Measurements from ENCODE around the gene GTF2I. TPM values are rescaled to one million over a fixed set of nuclear protein-coding genes. Genes with fewer than 3 reads are reported as not detected.
"Not testable (repeated sequence)": the region's sequence is repeated elsewhere in the genome, so short reads cannot be mapped to it uniquely, and the experiment has no call there.

The GTF2I gene
- total RNA-seq, 4 donors from 2014 or later: 139 to 194 (median 168) TPM

DNA sequence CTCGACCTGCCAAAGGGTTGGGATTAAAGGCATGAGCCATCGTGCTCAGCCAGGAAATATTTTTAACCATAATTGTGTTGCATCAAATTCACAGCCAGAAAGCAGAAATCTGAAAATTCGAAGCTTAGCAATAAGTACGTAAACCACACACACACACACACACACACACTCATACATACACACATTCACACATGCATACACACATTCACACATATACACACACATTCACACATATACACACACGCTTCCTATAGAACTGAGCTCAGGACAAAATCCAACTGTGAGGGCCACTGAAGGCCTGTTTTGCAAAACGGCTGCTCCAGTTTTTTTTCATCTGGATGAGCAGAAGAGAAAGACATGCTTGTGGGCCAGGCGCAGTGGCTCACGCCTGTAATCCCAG lies 25.0 kb upstream of the GTF2I start:
- TF ChIP-seq POLR2A (IDR thresholded peaks at IDR 0.05) (no peak), EP300 (IDR thresholded peaks at IDR 0.05) (no peak), CTCF (IDR thresholded peaks at IDR 0.05) (no peak)
- Histone ChIP-seq H3K4me3 (no peak overlapping the region), H3K27ac (peak overlapping the region in 1 of 4 donors; percentile 54), H3K9me3 (no peaks in the 10 kb centered on the region), H3K36me3 (no peaks in the 10 kb centered on the region), H3K4me1 (peaks cover 0 to 33% (median 12%) of the 10 kb centered on the region in 4 donors), H3K27me3 (no peaks in the 10 kb centered on the region)
- 59 to 75% methylated on average over 8 of the region's 8 CpGs for WGBS, 2 donors
- no peak for DNase-seq (ENCODE audit: low spot score in 2 of 2)

DNA sequence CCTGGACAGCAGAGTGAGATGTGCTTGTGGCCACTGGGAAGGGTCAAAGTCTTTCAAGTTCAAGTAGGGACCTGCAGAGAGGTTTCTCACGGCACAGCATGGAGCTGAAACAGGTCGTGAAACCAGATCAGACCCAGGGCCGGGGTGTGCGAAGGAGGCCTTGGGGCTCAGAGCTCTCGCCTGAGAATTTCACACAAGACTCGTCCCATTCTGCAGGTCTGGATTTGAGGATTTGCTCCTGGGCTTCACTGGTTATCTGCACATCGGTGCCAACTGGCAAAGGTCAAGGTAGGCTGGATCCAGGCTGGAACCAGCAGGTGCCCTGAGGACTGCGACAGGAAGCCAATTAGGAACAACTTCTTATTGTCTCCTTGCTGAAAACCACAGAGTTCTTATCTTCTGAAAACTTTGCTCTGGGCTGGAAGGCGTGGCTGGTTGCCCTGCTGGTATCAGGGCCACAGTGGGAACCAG lies 24.0 kb upstream of the GTF2I start:
- DNase-seq (ENCODE audit: low spot score in 2 of 2): no peak
- Histone ChIP-seq H3K4me1 (peaks cover 0 to 24% (median 10%) of the 10 kb centered on the region in 4 donors), H3K27ac (peak overlapping the region in 1 of 4 donors; percentile 54), H3K4me3 (no peak overlapping the region), H3K36me3 (no peaks in the 10 kb centered on the region), H3K27me3 (no peaks in the 10 kb centered on the region), H3K9me3 (no peaks in the 10 kb centered on the region)
- WGBS, 2 donors: 89 to 91% methylated on average over 8 to 9 of the region's 9 CpGs
- TF ChIP-seq EP300 (IDR thresholded peaks at IDR 0.05) (no peak), CTCF (IDR thresholded peaks at IDR 0.05) (no peak), POLR2A (IDR thresholded peaks at IDR 0.05) (no peak)

DNA sequence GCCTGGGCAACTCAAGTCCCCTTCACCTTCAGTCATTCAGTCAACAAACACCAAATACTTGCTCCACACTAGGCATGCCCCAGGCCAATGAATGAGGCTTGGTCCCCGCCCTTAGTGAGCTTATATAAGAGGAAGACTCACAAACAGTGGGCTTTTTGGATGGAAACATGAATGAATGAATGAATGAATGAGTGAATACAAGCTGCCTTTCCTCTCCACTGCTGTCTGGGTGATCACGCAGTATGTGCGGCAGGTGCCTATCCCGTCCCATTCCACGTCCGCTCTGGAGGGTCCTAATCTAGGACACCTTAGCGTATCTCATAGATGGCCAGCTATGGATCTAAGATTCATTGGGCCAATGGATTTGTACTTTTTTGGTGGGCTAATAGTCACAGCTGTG lies 19.8 kb upstream of the GTF2I start:
- Histone ChIP-seq H3K9me3 (no peaks in the 10 kb centered on the region), H3K27me3 (no peaks in the 10 kb centered on the region), H3K27ac (peak overlapping the region in 2 of 4 donors; percentile 26 to 44), H3K36me3 (no peaks in the 10 kb centered on the region), H3K4me1 (peaks cover 0 to 17% (median 7%) of the 10 kb centered on the region in 4 donors), H3K4me3 (no peak overlapping the region)
- no peak for TF ChIP-seq POLR2A (IDR thresholded peaks at IDR 0.05)
- no peak for TF ChIP-seq EP300 (IDR thresholded peaks at IDR 0.05)
- no peak for TF ChIP-seq CTCF (IDR thresholded peaks at IDR 0.05)
- 97 to 99% methylated on average over 7 of the region's 7 CpGs for WGBS, 2 donors
- no peak for DNase-seq (ENCODE audit: low spot score in 2 of 2)

DNA sequence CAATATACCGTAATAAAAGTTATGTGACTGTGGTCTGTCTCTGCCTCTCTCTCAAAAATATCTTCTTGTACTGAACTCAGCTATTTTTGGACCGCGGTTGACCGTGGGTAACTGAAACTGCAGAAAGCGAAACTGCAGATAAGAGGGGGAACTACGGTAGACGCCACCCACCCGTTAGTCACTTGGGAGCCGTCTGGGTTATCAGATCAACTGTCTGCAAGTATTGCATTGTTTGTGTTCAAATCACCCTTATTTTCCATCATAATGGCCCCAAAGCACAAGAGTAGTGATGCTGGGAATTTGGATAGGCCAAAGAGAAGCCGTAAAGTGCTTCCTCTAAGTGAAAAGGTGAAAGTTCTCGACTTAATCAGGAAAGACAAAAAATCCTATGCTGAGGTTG lies 7.5 kb upstream of the GTF2I start:
- H3K4me3 ChIP-seq: peak overlapping the region in 2 of 4 donors; percentile 34 to 40
- H3K27ac ChIP-seq: peak overlapping the region in 3 of 4 donors; percentile 47 to 77 (median 68)
- WGBS, 2 donors: 6 to 7% methylated on average over 11 of the region's 11 CpGs
- H3K36me3 ChIP-seq; H3K9me3 ChIP-seq; H3K4me1 ChIP-seq; H3K27me3 ChIP-seq; DNase-seq (ENCODE audit: low spot score in 2 of 2): not testable (repeated sequence)
- peak in 1 of 2 donors; percentile 22 for TF ChIP-seq EP300 (IDR thresholded peaks at IDR 0.05)

DNA sequence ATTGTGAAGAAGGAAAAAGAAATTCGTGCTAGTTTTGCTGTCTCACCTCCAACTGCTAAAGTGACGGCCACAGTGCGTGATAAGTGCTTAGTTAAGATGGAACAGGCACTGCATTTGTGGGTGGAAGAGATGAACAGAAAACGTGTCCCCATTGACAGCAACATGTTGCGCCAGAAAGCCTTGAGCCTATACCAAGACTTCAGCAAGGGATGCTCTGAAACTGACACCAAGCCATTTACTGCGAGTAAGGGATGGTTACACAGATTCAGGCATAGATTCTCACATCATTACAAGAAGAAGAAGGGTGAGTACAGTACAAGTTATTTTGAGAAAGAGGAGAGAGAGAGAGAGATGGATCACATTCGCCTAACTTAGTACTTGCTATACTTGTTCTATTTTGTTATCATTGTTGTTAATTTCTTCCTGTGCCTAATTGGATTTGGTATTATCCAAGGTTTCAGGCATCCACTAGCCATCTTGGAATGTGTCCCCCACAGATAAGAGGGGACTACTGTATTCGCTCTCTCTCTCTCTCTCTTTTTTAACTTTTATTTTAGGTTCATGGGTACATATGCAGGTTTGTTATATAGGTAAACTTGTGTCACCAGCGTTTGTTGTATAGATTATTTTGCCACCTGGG lies 6.9 kb upstream of the GTF2I start:
- H3K27me3 ChIP-seq; H3K9me3 ChIP-seq; DNase-seq (ENCODE audit: low spot score in 2 of 2); H3K36me3 ChIP-seq: not testable (repeated sequence)
- Histone ChIP-seq H3K27ac (peak overlapping the region in 2 of 4 donors; percentile 33 to 62), H3K4me3 (peak overlapping the region in 1 of 4 donors; percentile 40), H3K4me1 (peaks cover 0 to 15% (median 7%) of the 10 kb centered on the region in 4 donors)
- WGBS, 2 donors: 57 to 59% methylated on average over 8 of the region's 9 CpGs

DNA sequence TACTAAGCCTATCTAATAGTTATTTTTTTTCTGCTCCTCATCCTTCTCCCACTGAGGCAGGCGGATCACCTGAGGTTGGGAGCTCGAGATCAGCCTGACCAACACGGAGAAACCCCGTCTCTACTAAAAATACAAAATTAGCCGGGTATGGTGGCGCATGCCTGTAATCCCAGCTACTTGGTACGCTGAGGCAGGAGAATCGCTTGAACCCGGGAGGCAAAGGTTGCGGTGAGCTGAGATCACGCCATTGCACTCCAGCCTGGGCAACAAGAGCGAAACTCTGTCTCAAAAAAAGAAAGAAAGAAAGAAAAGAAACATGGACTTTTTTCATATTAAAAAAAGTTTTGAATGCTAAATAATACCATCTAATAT lies 6.4 kb upstream of the GTF2I start:
- H3K4me3 ChIP-seq; H3K27me3 ChIP-seq; H3K36me3 ChIP-seq; H3K9me3 ChIP-seq; DNase-seq (ENCODE audit: low spot score in 2 of 2): not testable (repeated sequence)
- peaks cover 0 to 20% (median 12%) of the 10 kb centered on the region in 4 donors for H3K4me1 ChIP-seq
- H3K27ac ChIP-seq: peak overlapping the region in 1 of 4 donors; percentile 33
- WGBS, 2 donors: 89 to 95% methylated on average over 12 of the region's 12 CpGs
